Lower leg skin (tissue), 3 donors: ENCODE measurements around the gene ANKUB1.

Experiments
- POLR2A ChIP-seq, 2 donors: fragments of 450-650 bp; IDR thresholded peaks; one replicate each; pipeline ENCODE4 v1.6.1; 2016 to 2017; ENCODE audit warnings: antibody characterized with exemption in 2 of 2, mild to moderate bottlenecking in 1 of 2, moderate library complexity in 1 of 2
- TF ChIP-seq, protein P1 (sequence below), 3 donors: fragments of 450-650 bp; IDR thresholded peaks; one replicate each; pipeline ENCODE4 v1.5.1; 2016; ENCODE audit warnings: antibody characterized with exemption in 3 of 3, mild to moderate bottlenecking in 3 of 3, moderate library complexity in 2 of 3

DNA sequence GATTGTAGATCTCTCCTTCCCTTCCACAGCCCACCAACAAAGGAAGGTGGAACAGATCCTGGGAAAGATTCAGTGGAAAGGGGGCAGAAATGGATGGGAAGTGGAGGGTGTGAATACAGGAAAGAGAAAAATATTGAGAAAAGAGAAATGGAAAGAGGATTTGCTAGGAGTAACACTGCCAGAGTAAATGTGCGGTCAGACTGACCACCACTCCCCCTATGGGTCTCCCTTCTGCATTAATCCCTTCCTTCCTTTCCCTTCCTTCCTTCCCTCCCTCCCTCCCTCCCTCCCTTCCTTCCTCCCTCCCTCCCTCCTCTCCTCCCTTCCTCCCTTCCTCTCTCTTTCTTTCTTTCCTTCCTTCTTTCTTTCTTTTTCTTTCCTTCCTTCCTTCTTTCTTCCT lies 28.1 kb downstream of the ANKUB1 start:
- TF ChIP-seq, protein P1, sequence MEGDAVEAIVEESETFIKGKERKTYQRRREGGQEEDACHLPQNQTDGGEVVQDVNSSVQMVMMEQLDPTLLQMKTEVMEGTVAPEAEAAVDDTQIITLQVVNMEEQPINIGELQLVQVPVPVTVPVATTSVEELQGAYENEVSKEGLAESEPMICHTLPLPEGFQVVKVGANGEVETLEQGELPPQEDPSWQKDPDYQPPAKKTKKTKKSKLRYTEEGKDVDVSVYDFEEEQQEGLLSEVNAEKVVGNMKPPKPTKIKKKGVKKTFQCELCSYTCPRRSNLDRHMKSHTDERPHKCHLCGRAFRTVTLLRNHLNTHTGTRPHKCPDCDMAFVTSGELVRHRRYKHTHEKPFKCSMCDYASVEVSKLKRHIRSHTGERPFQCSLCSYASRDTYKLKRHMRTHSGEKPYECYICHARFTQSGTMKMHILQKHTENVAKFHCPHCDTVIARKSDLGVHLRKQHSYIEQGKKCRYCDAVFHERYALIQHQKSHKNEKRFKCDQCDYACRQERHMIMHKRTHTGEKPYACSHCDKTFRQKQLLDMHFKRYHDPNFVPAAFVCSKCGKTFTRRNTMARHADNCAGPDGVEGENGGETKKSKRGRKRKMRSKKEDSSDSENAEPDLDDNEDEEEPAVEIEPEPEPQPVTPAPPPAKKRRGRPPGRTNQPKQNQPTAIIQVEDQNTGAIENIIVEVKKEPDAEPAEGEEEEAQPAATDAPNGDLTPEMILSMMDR (IDR thresholded peaks at IDR 0.05), result no peak
- TF ChIP-seq POLR2A (IDR thresholded peaks at IDR 0.05), result no peak
